ENCODE measurements around the gene COL4A1. TPM values are rescaled to one million over a fixed set of nuclear protein-coding genes. Genes with fewer than 3 reads are reported as not detected.

Gene COL4A1
- total and polyA plus RNA-seq, 2 of the 13 experiments (the other 11 are each of a cell fraction or from before 2014, with no cell fraction given): not detected

- ATAC-seq (no peak), FAIRE-seq (no peak), DNase-seq (ENCODE audit: low spot score) (no peak)
- Histone ChIP-seq H2AFZ (ENCODE audit: low read length) (no peak overlapping the region), H3K9ac (ENCODE audit: insufficient read depth, low read depth, low read length) (no peak overlapping the region), H3K79me2 (ENCODE audit: insufficient read depth, low read length) (no peaks in the 10 kb centered on the region), H3K27me3 (ENCODE audit: control insufficient read depth in 1 of 2, insufficient read depth in 2 of 2, low read length in 2 of 2) (peaks cover 0 to 20% of the 10 kb centered on the region in 2 experiments; a peak in 3 of 5 replicates), H4K20me1 (ENCODE audit: insufficient read depth, low read length) (no peaks in the 10 kb centered on the region), H3K4me3 (replicated peaks in 1 of 3; ENCODE audit: insufficient read depth in 1 of 3, low read depth in 2 of 3, low read length in 3 of 3) (no peak overlapping the region), H3K4me1 (ENCODE audit: insufficient read depth, low read length) (no peaks in the 10 kb centered on the region), H3K4me2 (ENCODE audit: low read depth, low read length) (no peak overlapping the region), H3K9me3 (ENCODE audit: low read length) (no peaks in the 10 kb centered on the region), H3K36me3 (replicated peaks in 1 of 2; ENCODE audit: control insufficient read depth in 1 of 2, insufficient read depth in 2 of 2, low read length in 2 of 2) (no peaks in the 10 kb centered on the region), H3K27ac (ENCODE audit: extremely low read length, insufficient read depth, low read length) (no peak overlapping the region)
- ChIA-PET POLR2A (no interaction called here), CTCF (ENCODE audit: low intra/inter-chr PET ratio, low total read pairs) (no interaction called here)
- 56% methylated on average over 11 of the region's 15 CpGs for WGBS (ENCODE audit: low lambda C conversion rate)
- intact Hi-C loops (cut with micrococcal nuclease; ENCODE audit: unreplicated experiment) (no loop called here), in situ Hi-C loops (cut with HindIII; ENCODE audit: extremely low pct_ligation_motif_present, low pct_unique_long_range_greater_than_20kb) (no loop called here)
- no TSS peak for BruUV-seq (replicated peaks)
- no peak for TF ChIP-seq BRCA1 (CRISPR knock-in tag; IDR thresholded peaks at IDR 0.05)
- TF ChIP-seq ZNF275 (CRISPR knock-in tag; IDR thresholded peaks at IDR 0.05; ENCODE audit: borderline replicate concordance): no peak
- TF ChIP-seq ESRRA (CRISPR knock-in tag; IDR thresholded peaks at IDR 0.05; ENCODE audit: low read depth): no peak
Measured at GRCh38 chr13:110150384-110151101, 156.4 kb downstream of the COL4A1 start.

- peaks cover 0 to 22% of the 10 kb centered on the region in 2 experiments; a peak in 3 of 5 replicates for H3K27me3 ChIP-seq (ENCODE audit: control insufficient read depth in 1 of 2, insufficient read depth in 2 of 2, low read length in 2 of 2)
- ATAC-seq (no peak), FAIRE-seq (no peak), DNase-seq (ENCODE audit: low spot score) (no peak)
- H3K36me3 ChIP-seq (replicated peaks in 1 of 2; ENCODE audit: control insufficient read depth in 1 of 2, insufficient read depth in 2 of 2, low read length in 2 of 2): no peaks in the 10 kb centered on the region
- in situ Hi-C loops (cut with HindIII; ENCODE audit: extremely low pct_ligation_motif_present, low pct_unique_long_range_greater_than_20kb) (no loop called here), intact Hi-C loops (cut with micrococcal nuclease; ENCODE audit: unreplicated experiment) (no loop called here)
- no peak overlapping the region for H2AFZ ChIP-seq (ENCODE audit: low read length)
- H3K4me3 ChIP-seq (replicated peaks in 1 of 3; ENCODE audit: insufficient read depth in 1 of 3, low read depth in 2 of 3, low read length in 3 of 3): no peak overlapping the region
- H3K9me3 ChIP-seq (ENCODE audit: low read length): no peaks in the 10 kb centered on the region
- H3K79me2 ChIP-seq (ENCODE audit: insufficient read depth, low read length): no peaks in the 10 kb centered on the region
- POLR2A ChIA-PET: no interaction called here
- H4K20me1 ChIP-seq (ENCODE audit: insufficient read depth, low read length): no peaks in the 10 kb centered on the region
- BruUV-seq (replicated peaks): no TSS peak
- CTCF ChIA-PET (ENCODE audit: low intra/inter-chr PET ratio, low total read pairs): no interaction called here
- H3K4me2 ChIP-seq (ENCODE audit: low read depth, low read length): no peak overlapping the region
- 61% methylated on average over 7 of the region's 7 CpGs for WGBS (ENCODE audit: low lambda C conversion rate)
- H3K4me1 ChIP-seq (ENCODE audit: insufficient read depth, low read length): no peaks in the 10 kb centered on the region
- H3K9ac ChIP-seq (ENCODE audit: insufficient read depth, low read depth, low read length): no peak overlapping the region
- no peak overlapping the region for H3K27ac ChIP-seq (ENCODE audit: extremely low read length, insufficient read depth, low read length)
- no peak for TF ChIP-seq THAP9 (CRISPR knock-in tag; IDR thresholded peaks at IDR 0.05; ENCODE audit: borderline replicate concordance)
- no peak for TF ChIP-seq SIX1 (CRISPR knock-in tag; IDR thresholded peaks at IDR 0.05; ENCODE audit: borderline replicate concordance)
- no peak for TF ChIP-seq ZNF180 (CRISPR knock-in tag; IDR thresholded peaks at IDR 0.05; ENCODE audit: borderline replicate concordance, low read depth)
- no peak for TF ChIP-seq FOXO1 (CRISPR knock-in tag; IDR thresholded peaks at IDR 0.05)
- no peak for TF ChIP-seq CTCF (CRISPR knock-in tag; IDR thresholded peaks at IDR 0.05)
- no peak for TF ChIP-seq ARNT (IDR thresholded peaks at IDR 0.05)
- no peak for TF ChIP-seq CBX1 (IDR thresholded peaks at IDR 0.05; ENCODE audit: low read depth)
- TF ChIP-seq ZNF546 (CRISPR knock-in tag; conservative IDR thresholded peaks at IDR 0.05): no peak
Measured at GRCh38 chr13:110149036-110149435, 157.9 kb downstream of the COL4A1 start.
